Mesothelial cell of epicardium (in vitro differentiated cells): ENCODE results near the gene PAM. TPM values are rescaled to one million over a fixed set of nuclear protein-coding genes. Genes with fewer than 3 reads are reported as not detected.

Experiments
- DNase-seq, 2 experiments: peaks; one replicate each; pipeline ENCODE4 v3.0.0; 2021; ENCODE audit warnings: low spot score in 2 of 2; ENCODE audit not compliant: unreplicated experiment in 2 of 2
- H3K27ac Mint-ChIP-seq: 2 replicates; pipeline ENCODE4 v1.8.0; 2021; ENCODE audit warnings: mixed read lengths
- H3K27me3 Mint-ChIP-seq: 2 replicates; pipeline ENCODE4 v1.8.0; 2021; ENCODE audit warnings: low read depth, mixed read lengths
- H3K36me3 Mint-ChIP-seq: 2 replicates; pipeline ENCODE4 v1.8.0; 2021; ENCODE audit warnings: mixed read lengths
- H3K4me1 Mint-ChIP-seq: 2 replicates; pipeline ENCODE4 v1.8.0; 2021; ENCODE audit warnings: mixed read lengths
- H3K4me3 Mint-ChIP-seq: 2 replicates; pipeline ENCODE4 v1.8.0; 2021; ENCODE audit warnings: mild to moderate bottlenecking, moderate library complexity, mixed read lengths
- H3K9me3 Mint-ChIP-seq: 2 replicates; pipeline ENCODE4 v1.8.0; 2021; ENCODE audit warnings: mixed read lengths
- CTCF ChIP-seq: fragments of 200-600 bp; sonication (generic); IDR thresholded peaks from one replicate; pipeline ENCODE4 v1.5.0; 2021; ENCODE audit warnings: antibody characterized with exemption; ENCODE audit not compliant: unreplicated experiment
- total RNA-seq: library from RNA; stranded (reverse); gene quantifications from 3 replicates; pipeline ENCODE4 v1.2.1, GENCODE V29; 2021

The PAM gene
- total RNA-seq, 1 donor from 2014 or later: 94.3 TPM

- Mint-ChIP-seq H3K4me3 (no peak overlapping the region), H3K36me3 (no peaks in the 10 kb centered on the region), H3K9me3 (no peaks in the 10 kb centered on the region), H3K4me1 (no peaks in the 10 kb centered on the region), H3K27ac (no peak overlapping the region), H3K27me3 (no peaks in the 10 kb centered on the region)
- no peak for TF ChIP-seq CTCF
- no peak for DNase-seq
These were observed 52.9 kb downstream of the PAM start for GRCh38 chr5:102807878-102808502.

GRCh38 chr5:102809033-102809432, 53.9 kb downstream of the PAM start:
- no peaks in the 10 kb centered on the region for H3K9me3 Mint-ChIP-seq
- H3K4me1 Mint-ChIP-seq: no peaks in the 10 kb centered on the region
- H3K36me3 Mint-ChIP-seq: no peaks in the 10 kb centered on the region
- DNase-seq: no peak
- H3K4me3 Mint-ChIP-seq: no peak overlapping the region
- no peak for TF ChIP-seq CTCF
- no peak overlapping the region for H3K27ac Mint-ChIP-seq
- H3K27me3 Mint-ChIP-seq: no peaks in the 10 kb centered on the region

- Mint-ChIP-seq H3K27me3 (no peaks in the 10 kb centered on the region), H3K9me3 (no peaks in the 10 kb centered on the region), H3K4me1 (peaks cover 16% of the 10 kb centered on the region), H3K36me3 (no peaks in the 10 kb centered on the region), H3K27ac (no peak overlapping the region), H3K4me3 (no peak overlapping the region)
- no peak for DNase-seq
- TF ChIP-seq CTCF: no peak
These were observed 56.9 kb downstream of the PAM start for GRCh38 chr5:102811972-102812371.

- no peaks in the 10 kb centered on the region for H3K27me3 Mint-ChIP-seq
- no peaks in the 10 kb centered on the region for H3K36me3 Mint-ChIP-seq
- H3K4me3 Mint-ChIP-seq: no peak overlapping the region
- no peaks in the 10 kb centered on the region for H3K9me3 Mint-ChIP-seq
- no peak overlapping the region for H3K27ac Mint-ChIP-seq
- TF ChIP-seq CTCF: no peak
- peaks cover 16% of the 10 kb centered on the region for H3K4me1 Mint-ChIP-seq
- no peak for DNase-seq
These were observed 58.6 kb downstream of the PAM start for GRCh38 chr5:102813740-102814139.

- no peak overlapping the region for H3K4me3 Mint-ChIP-seq
- H3K27me3 Mint-ChIP-seq: no peaks in the 10 kb centered on the region
- H3K36me3 Mint-ChIP-seq: no peaks in the 10 kb centered on the region
- peaks cover 16% of the 10 kb centered on the region for H3K4me1 Mint-ChIP-seq
- H3K9me3 Mint-ChIP-seq: no peaks in the 10 kb centered on the region
- DNase-seq: no peak
- TF ChIP-seq CTCF: no peak
- H3K27ac Mint-ChIP-seq: no peak overlapping the region
These were observed 60.0 kb downstream of the PAM start for GRCh38 chr5:102815084-102815483.
